ENCODE measurements around the gene LARGE1. TPM values are rescaled to one million over a fixed set of nuclear protein-coding genes. Genes with fewer than 3 reads are reported as not detected.

Gene LARGE1
- total RNA-seq, 1 donor from 2014 or later: 119 TPM

DNA sequence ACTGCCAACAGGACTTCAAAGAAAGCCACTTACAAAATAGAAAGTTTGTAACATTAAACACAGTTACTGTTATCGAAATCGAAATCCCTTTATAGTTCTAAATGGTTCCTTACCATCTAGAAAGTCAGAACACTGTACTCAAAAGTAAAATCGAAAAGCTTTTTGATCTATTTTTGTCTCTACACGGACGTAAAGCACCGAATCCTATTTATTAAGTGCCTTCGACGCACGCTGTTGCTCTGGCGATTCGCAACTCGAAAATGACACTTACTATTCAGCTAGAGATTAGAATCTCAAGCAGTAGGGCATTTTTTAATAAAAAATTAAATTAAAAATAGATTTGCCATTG is 78.3 kb downstream of the LARGE1 start:
- DNase-seq (ENCODE audit: low spot score): no peak
- intact Hi-C loops (cut with DNase I): no loop called here

DNA sequence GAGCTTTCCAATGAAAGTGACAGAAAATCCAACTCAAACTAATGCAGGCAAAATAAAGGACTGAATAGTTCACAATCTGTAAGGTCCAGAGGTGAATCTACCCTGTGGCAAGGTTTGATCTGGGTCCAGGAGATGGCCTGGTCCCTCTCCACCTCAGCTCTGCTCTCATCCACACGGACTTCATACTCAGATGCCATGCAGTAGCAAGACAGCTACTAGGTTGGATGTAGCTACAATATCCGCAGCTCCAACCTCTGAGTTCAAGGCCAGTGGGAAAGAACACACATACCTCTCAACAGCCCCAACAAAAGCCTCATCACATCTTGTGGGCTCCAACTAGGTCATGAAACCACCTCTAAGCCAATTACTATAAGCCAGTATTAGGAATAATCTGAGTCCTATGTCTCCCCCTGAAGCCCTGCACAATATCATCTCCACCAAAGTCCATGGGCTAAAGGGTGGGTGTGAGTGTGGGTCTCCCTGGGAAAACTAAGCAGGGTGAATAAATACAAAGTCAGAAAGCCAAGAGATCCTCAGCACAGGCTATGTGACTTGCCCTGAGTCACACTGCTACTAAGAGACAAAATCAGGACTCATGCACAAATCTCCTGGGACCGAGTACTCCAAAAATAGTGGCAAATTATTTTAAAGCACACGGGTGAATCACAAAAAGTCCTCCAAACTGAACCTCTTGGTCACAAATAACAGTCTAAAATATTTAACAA is 78.8 kb downstream of the LARGE1 start:
- intact Hi-C loops (cut with DNase I): no loop called here
- no peak for DNase-seq (ENCODE audit: low spot score)

DNA sequence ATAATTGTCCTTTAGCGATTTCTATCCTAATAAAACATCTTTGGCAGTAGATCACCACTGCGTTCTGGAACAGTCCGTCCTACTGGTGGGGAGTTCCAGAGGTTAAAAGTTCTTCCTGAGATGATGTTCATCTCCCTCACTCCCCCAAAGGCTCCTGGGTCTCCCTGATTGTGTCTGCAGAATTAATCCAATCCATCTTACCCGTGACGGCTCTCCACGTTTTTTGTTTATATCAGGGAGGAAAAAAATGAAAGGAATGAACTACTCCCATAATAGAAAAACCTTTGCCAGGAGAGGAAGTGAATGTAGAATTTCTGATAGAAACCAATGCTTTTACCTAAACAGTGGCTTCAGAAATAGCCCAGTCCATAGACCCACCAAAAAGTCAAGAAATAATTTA is 81.6 kb downstream of the LARGE1 start:
- intact Hi-C loops (cut with DNase I): no loop called here
- no peak for DNase-seq (ENCODE audit: low spot score)

DNA sequence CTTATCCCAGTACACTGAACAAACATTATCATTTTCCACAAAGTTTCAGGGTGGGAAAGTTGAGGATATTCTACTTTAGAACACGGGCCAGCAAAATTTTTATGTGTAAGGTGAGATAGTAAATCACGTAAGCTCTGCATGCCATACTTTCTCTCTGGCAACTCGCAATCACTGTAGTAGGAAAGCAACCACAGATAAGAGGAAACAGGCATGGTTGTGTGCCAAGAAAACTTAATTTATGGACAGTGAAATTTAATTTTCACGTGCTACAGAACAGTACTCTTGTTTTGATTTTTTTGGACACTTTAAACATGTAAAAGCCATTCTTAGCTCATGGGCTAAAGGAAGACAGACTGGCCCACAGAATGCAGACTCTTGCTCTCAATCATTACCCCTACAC is 82.5 kb downstream of the LARGE1 start:
- intact Hi-C loops (cut with DNase I): no loop called here
- DNase-seq (ENCODE audit: low spot score): no peak

DNA sequence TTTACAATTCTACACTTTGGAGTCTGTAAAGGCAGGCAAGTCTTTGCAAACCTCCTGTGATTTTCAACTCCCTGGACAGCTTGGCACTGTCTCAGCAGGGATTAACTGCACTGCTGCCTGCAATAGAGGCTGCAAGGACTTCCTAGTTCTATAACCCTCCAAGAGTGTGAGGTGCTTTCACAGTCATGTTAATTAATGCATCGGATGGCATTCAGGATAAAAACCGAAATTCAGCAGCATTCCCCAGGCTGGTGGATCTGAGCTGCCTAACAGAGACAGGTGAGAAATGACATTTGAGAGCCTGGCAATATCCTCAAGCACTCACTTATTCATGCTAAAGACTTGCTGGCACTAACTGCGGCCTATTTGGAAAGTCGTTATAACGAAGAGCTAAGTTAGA is 85.0 kb downstream of the LARGE1 start:
- intact Hi-C loops (cut with DNase I): no loop called here
- no peak for DNase-seq (ENCODE audit: low spot score)

DNA sequence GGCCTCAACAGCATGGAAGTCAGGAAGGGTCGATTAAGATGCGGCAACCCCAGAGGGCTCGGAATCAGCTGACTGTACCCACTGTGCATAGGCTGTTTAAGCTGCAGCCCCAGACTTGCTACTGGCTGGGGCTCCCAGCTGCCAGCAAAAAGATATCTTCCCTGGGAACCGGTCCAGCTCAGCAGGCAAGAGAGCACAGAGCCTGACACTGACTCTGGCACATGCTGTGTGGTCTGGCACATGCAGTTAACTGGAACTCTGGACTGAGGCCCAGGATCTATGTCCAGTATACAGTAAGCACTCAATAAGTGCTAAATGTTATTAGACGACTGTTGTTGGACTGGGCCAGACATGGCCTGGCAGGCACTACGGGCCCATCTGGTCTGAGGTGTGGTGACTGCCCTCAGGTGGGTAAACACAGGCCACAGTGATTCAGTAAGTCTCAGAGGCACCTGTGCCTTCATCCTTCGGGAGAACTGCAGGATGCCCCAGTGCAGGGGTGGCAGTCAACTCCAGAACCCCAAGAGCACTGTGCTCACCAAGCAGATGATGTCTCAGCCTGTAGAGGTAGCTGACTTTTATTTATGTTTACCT is 87.6 kb downstream of the LARGE1 start:
- peak; percentile 82 for DNase-seq (ENCODE audit: low spot score)
- intact Hi-C loops (cut with DNase I): no loop called here

DNA sequence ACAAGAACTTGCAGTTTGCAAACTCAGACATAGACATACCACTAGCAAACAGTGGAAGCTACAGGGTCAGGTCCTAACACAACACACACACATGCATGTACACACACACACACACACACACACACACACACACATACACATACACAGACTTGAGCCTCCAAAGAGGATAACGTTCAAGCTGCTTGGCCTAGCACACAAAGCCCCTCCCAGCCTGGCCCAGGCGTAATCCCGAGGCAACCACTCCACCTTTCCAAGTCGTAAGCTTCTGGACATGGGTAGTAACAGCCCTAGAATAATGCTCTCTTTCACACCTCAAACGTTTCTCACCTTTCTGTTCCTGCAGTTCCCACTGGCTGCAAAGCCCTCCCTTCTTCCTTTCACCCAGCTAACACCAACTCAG is 88.6 kb downstream of the LARGE1 start:
- DNase-seq (ENCODE audit: low spot score): no peak

DNA sequence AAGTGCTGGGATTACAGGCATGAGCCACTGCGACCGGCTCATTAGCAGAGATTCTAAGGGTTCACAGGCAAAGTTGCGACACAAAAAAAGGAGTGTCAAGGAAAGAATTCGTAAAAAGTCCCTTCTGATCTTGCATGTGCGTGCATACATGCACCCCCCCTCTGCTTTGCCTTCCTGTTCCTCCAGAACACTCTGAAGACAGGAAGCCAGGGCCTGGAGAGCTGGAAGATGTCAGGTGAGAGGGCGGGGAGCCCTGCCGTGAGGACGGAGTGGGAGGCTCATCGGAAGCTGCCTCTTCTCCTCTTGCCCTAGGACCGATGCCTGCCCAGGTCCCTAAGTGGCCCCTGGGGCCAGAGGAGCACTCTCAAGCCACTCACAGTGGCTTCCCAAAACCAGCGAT is 89.1 kb downstream of the LARGE1 start:
- intact Hi-C loops (cut with DNase I): no loop called here
- no peak for DNase-seq (ENCODE audit: low spot score)

More for the DNA sequence above, 88.6 kb downstream of the LARGE1 start:
- intact Hi-C loops (cut with DNase I): no loop called here

DNA sequence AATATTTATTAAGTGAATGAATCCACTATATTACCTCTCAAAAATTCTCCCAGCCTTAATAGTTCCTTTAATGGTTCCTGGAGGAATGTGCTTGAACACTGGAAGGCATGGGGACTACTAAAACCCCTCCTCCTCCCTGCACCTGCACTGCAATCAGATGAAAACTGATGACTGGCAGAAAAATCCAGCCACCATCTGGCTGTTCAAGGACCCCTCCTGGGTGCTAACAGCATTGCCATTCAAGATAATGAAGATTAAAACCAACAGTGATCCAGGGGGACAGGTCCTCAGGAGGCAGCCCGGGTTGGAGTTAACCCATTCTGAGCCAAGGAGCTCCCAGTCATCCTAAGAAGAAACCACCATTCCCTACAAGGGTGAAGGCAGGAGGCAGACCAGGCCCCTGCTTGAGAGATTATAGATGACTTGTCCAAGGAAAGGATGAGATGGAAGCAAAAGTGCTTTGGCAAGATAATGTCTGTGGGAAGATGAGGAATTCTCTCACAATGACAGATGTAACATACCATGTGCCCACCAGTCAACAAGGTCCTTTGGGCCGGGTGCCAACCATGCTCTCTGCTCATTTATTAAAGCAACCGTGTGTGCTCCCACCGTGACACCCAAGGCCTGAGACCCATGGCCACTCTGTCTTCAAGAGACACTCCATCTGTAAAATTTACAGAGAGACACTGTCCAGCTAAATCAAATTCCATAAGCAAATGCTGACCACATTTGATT is 90.6 kb downstream of the LARGE1 start:
- no peak for DNase-seq (ENCODE audit: low spot score)
- intact Hi-C loops (cut with DNase I): loop anchor here (5.0 kb wide), 1 partner anchor 38 kb away; no protein-coding TSS in a partner anchor

DNA sequence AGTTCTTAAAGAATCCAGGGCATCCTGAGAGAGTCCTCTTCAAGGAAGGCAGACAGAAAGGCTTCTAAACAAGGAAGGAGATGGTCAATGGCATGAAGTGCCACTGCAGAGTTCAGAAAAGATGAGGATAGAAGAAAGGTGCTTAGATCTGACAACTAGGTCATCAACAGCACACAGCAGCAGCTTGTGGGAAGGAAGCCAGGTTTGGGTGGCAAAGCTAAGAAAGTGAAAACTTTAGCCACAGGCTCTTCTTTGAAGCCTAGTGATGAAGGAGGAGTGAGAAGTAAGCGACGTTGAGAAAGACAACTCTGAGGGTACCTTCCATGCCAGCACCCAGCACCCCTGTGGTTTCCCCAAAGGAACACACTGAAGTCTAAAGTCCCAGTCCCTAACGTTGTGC is 92.0 kb downstream of the LARGE1 start:
- intact Hi-C loops (cut with DNase I): loop anchor here (5.0 kb wide), 1 partner anchor 39 kb away; no protein-coding TSS in a partner anchor
- no peak for DNase-seq (ENCODE audit: low spot score)

DNA sequence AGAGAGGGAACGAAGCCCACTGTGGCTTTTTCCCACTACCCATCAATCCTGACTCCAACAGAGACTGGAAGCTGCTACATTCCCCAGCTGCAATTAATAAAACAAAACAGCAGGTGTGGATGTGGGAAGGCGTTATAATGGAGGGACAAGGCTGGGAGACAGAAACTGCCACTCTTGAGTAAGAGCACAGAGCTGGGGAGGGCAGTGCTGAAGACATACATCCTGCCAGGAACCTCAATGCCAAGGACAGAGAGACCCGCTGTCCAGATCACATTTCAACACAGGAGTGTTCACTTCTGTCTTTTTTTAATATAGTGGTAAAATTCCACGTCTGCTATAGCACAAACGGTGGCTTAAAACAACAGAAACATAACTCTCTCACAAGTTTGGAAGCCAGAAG is 94.5 kb downstream of the LARGE1 start:
- no peak for DNase-seq (ENCODE audit: low spot score)
- intact Hi-C loops (cut with DNase I): loop anchor here (5.0 kb wide), 1 partner anchor 42 kb away; no protein-coding TSS in a partner anchor

DNA sequence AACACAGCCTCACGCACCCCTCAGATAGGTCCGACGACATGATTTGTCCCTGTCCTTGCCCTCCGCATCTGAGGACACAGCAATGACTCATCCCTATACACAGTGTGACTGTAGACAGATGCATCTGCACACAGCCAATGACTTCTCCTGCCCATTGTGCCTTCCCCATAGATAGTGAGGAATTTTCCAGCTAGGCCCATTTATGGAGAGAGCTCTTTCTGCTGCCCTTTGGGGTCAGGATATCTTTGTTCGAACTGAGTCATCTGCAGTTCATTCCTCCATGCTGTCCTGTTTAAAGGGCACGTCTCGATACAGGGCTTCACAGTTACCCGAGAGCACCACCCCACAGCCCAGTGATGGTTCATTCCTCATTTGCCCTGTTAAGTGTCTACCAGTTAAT is 96.7 kb downstream of the LARGE1 start:
- DNase-seq (ENCODE audit: low spot score): no peak
- intact Hi-C loops (cut with DNase I): loop anchor here (5.0 kb wide), 1 partner anchor 41 kb away; no protein-coding TSS in a partner anchor

DNA sequence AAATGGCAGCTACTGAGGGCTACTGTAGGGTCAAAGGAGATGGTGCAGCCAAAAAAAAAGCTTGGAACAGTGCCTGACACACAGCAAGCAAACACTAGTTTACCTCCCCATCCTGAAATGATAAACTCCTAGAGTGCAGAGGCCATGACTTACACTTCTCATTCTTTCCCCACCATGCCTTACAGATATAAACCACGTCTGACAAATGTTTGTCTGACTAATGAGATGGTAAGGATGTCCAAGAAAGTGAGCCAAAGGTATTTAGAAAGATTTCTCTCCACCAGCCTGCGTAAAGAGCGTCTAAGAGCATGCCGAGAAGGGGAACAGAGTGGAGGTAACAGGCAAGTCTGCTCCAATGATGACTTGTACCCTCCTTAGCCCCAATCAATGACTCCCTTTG is 99.0 kb downstream of the LARGE1 start:
- DNase-seq (ENCODE audit: low spot score): no peak
- intact Hi-C loops (cut with DNase I): loop anchor here (5.0 kb wide), 1 partner anchor 39 kb away; no protein-coding TSS in a partner anchor

DNA sequence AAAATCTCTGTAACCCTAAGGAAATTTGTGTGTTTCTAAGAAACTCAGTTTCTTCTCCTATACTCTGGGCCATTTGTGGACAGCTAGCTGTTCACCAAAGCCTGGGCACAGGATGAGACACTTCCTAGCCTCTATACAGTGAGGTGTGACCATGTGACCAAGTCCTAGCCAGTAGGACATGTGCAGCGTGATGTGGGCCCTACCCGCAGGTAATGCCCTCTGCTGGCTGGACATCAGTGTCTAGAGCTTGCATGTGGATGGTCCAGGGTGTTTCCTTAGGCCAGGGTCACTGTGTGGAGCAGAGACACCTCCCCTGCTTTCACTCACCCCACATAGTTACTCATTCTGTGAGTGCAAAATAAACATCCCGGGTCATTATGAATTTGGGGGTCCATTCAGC is 100.5 kb downstream of the LARGE1 start:
- intact Hi-C loops (cut with DNase I): loop anchor here (5.0 kb wide), 1 partner anchor 37 kb away; no protein-coding TSS in a partner anchor
- DNase-seq (ENCODE audit: low spot score): no peak

DNA sequence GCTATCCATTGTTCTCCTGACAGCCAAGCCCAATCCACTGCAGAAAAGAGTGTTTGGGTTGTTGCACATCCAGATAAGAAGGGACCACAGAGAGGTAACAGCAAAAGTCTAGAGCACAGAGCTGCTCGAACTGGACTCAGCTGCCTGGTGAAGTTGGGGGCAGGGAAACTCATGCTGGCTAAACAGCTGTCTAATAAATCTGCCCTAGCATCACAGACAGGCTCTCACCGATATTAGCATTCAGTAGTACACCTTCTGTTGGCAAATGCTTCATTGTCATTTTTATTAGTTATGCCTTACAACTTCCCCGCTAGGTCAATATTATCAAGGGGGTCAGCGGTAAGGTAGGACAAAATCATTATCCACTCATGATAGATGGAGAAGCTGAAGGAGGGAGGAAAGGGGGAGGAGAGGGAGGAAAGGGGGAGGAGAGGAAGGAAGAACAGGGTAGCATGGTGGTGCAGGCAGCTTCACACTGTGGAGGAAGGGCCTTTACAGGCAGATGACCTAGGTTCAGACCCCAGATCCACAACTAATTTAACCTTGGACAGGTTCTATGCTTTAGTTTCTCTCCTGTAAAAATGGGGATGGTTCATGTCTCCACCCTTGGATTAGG is 102.7 kb downstream of the LARGE1 start:
- intact Hi-C loops (cut with DNase I): no loop called here
- no peak for DNase-seq (ENCODE audit: low spot score)

DNA sequence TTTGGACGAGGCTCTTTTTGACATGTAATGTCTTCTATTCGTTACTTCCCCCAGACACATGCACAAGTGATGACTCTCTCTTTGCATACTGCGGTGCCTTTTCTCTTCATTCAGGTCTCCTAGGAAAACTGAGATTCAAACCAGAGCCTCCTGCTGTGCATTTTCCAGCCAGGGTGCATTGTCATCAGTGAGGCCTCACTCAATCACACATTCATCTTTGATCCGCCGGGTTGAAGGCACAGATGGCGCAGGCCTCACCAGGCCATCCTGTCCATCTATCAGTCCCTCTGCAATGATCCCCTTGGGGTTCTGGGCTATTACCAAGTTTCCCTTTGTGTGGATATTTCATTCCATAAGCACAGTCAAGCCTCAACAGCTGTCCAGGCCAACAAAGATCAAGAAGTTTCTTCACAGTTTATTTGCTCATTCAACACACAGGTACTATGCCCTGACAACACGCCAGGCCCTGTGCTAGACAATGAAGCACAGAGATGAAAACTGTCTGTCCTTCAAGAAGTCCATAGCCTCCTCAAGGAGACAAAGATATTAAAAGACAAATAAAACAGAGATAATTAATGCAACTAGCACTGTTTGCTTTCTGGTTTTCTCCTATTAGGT is 107.8 kb downstream of the LARGE1 start:
- intact Hi-C loops (cut with DNase I): no loop called here
- no peak for DNase-seq (ENCODE audit: low spot score)

DNA sequence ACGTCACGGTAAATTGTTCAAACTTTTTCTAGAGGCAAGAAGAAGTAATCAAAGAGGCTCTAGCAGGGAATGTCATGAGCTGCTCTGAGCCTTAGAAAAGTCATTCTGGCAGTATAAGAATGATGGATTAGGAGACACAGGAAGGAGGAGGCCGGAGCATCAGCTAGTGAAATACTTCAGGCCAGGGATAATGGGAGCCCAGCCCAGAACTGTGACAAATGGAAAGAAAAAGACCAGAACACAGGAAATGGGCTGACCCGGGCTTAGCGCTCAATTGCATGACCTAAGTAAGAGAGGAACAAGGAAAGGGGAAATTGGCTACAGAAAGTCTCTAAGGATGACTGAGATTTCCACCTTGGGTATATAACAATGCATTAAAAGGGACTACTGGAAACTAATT is 108.6 kb downstream of the LARGE1 start:
- intact Hi-C loops (cut with DNase I): no loop called here
- peak; percentile 79 for DNase-seq (ENCODE audit: low spot score)

DNA sequence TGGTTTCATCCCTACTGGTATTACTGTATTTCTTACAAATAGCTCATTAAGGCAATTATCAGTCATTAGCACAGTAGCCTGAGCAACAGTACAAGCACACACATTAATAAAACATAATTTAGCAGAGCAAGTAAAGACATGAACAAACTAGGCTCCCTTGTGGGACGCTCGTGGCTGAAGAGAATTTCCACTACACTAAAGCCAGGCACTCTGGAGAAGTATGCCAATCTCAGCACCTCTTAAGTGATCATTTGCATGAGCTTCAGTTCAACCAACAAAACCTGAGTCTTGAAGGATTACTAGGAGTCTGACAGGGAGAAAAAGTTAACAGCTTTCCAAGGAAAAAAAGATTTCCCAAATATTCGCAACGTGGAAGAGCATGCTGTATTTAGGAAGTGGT is 109.1 kb downstream of the LARGE1 start:
- DNase-seq (ENCODE audit: low spot score): no peak
- intact Hi-C loops (cut with DNase I): no loop called here

DNA sequence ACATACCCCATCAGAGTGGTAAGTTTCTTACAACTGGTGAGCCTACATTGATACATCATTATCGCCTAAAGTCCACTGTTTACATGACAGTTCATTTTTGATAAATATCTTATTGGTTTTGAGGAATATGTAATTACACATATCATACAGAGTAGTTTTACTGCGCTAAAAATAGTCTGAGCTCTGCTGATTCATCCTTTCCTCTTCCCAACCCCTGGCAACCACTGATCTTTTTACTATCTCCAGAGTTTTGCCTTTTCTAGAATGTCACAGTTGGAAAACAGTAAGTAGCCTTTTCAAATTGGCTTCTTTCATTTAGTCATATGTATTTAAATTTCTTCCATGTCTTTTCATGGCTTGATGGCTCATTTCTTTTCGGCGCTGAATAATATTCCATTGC is 112.8 kb downstream of the LARGE1 start:
- intact Hi-C loops (cut with DNase I): no loop called here
- DNase-seq (ENCODE audit: low spot score): no peak

DNA sequence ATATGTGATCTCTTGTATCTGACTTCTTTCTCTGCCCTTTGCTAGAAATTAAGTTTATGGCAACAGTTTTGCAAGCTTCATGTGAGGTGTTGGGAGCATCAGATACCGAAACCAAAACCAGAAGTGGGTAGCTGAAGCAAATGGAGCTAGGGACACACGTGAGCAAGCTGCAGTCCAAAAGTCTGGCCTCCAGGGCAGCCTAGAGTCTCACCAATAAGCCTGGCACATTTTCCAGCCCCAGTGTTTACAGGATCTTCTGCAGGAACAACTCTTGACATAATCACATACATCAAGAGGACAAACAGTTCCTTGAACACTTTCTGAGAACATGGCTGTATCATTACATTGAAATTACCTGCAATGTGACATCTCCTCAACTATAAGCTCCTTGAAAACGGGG is 114.1 kb downstream of the LARGE1 start:
- intact Hi-C loops (cut with DNase I): no loop called here

More for the DNA sequence above, 114.1 kb downstream of the LARGE1 start:
- DNase-seq (ENCODE audit: low spot score): no peak
